Urinary bladder (tissue), 4 donors: ENCODE data around the gene SIGLEC9. TPM values are rescaled to one million over a fixed set of nuclear protein-coding genes. Genes with fewer than 3 reads are reported as not detected.

Source experiments
- DNase-seq: peaks from one replicate; pipeline ENCODE4 v3.0.0-alpha.2; 2015; ENCODE audit errors: extremely low spot score
- H3K27ac ChIP-seq: one replicate; pipeline ENCODE4 v1.5.1; 2013; ENCODE audit warnings: low read depth, mild to moderate bottlenecking, moderate library complexity
- H3K36me3 ChIP-seq: one replicate; pipeline ENCODE4 v1.6.1; 2013; ENCODE audit warnings: mild to moderate bottlenecking, moderate library complexity; ENCODE audit not compliant: insufficient read depth
- H3K4me1 ChIP-seq: one replicate; pipeline ENCODE4 v1.6.1; 2013; ENCODE audit warnings: mild to moderate bottlenecking, moderate library complexity; ENCODE audit not compliant: insufficient read depth
- H3K4me3 ChIP-seq: one replicate; pipeline ENCODE4 v1.5.1; 2013; ENCODE audit warnings: low read depth, low read length
- whole genome bisulfite sequencing: extraction: QIAGEN DNeasy Blood & Tissue Kit; methylation state at CpG from one replicate; pipeline ENCODE4 v1.1.7; 2013; 5-methylcytosine and 5-hydroxymethylcytosine counted together
- polyA plus RNA-seq: library from polyadenylated mRNA; stranded (reverse); fragments of 200-250 nt; gene quantifications from one replicate; pipeline ENCODE4 v1.2.3, GENCODE V29; 2013
- total RNA-seq: library from RNA; depleted of rRNA; stranded (reverse); fragments of >200 nt; gene quantifications from one replicate; pipeline ENCODE4 v1.2.3, GENCODE V29; 2014
- donor health status: healthy with polysubstance abuse.
- donor health status: healthy.

SIGLEC9 gene
- total and polyA plus RNA-seq, 2 donors: 1.4 to 5.5 TPM

DNA sequence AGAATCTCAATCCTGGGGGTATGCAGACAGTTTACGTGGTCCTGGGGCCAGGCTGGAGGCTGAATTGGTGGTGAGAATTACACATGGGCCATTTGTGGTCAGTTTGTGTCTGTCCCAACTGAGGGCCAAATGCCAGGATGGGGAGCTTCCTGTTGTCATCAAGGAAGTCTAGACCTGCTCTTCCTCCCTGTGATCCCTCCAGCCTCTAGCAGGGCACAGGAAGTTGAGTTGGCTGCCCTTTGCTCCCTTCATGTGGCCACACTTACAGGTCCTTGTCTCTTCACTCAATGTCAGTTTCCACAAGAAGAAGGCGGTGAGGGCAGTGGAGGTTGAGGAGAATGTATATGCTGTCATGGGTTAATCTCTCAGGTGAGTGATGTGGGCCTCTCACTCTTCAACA lies 47.5 kb downstream of the SIGLEC9 start:
- Histone ChIP-seq H3K27ac (no peak overlapping the region), H3K36me3 (no peaks in the 10 kb centered on the region), H3K4me1 (no peaks in the 10 kb centered on the region), H3K4me3 (no peak overlapping the region)
- no peak for DNase-seq
- 86% methylated on average over 2 of the region's 2 CpGs for WGBS

DNA sequence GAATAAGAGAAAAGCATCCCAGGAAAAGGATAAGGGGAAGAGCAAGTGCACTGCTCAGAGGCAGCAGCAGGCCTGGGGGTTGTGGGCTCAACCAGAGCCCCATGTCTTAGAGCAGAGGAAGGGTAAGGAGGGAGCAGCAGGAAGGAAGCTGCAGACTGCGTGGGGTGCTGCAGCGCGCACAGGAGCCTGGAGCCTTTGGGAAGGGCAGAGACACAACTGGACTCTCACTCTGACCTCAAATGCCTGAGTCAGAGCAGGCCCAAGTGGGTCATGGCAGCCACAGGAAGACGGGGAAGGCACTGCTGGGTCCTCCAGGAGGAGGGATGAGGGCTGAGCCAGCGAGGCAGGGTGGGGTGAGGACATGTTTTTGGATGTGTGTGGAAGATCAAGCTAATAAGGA lies 49.0 kb downstream of the SIGLEC9 start:
- no peak overlapping the region for H3K4me3 ChIP-seq
- 54% methylated on average over 5 of the region's 5 CpGs for WGBS
- no peaks in the 10 kb centered on the region for H3K36me3 ChIP-seq
- no peak overlapping the region for H3K27ac ChIP-seq
- no peak for DNase-seq
- H3K4me1 ChIP-seq: no peaks in the 10 kb centered on the region

DNA sequence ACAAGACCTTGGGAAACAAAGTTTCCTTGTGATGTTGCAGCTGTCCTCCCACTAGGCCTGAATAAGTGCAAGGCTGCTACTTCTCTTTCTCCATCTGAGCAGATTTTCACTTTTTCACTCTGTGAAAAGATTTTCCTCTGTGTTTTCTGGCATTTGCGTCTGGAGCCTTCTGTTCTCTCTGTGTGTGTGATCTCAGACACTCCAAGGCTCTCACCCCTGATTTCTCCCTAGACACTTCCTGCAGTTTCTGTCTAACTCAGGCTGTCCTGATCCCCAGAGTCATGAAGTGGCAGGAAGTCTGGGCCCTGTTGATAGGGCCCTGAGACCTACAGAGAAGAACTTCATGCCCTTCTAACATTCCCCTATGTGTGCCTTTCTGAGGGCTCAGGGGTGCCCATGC lies 54.5 kb downstream of the SIGLEC9 start:
- H3K4me1 ChIP-seq: no peaks in the 10 kb centered on the region
- H3K27ac ChIP-seq: no peak overlapping the region
- H3K36me3 ChIP-seq: no peaks in the 10 kb centered on the region
- H3K4me3 ChIP-seq: no peak overlapping the region
- WGBS: 28% methylated on average over 1 of the region's 1 CpG
- DNase-seq: no peak

Other genes starting within 250 kb of the SIGLEC9 start
- gene KLK4, start 213.5 kb upstream of the SIGLEC9 start, total RNA-seq: not detected
- gene KLK4, start 213.5 kb upstream of the SIGLEC9 start, polyA plus RNA-seq: not detected
- gene KLK5, start 171.9 kb upstream of the SIGLEC9 start, total RNA-seq: not detected
- not detected for gene KLK5, start 171.9 kb upstream of the SIGLEC9 start, polyA plus RNA-seq
- not detected for gene KLK6, start 155.3 kb upstream of the SIGLEC9 start, total RNA-seq
- not detected for gene KLK6, start 155.3 kb upstream of the SIGLEC9 start, polyA plus RNA-seq
- 0.32 TPM for gene KLK7, start 141.0 kb upstream of the SIGLEC9 start, total RNA-seq
- 0.14 TPM for gene KLK7, start 141.0 kb upstream of the SIGLEC9 start, polyA plus RNA-seq
- gene KLK8, start 123.3 kb upstream of the SIGLEC9 start, total RNA-seq: not detected
- gene KLK8, start 123.3 kb upstream of the SIGLEC9 start, polyA plus RNA-seq: not detected
- gene KLK10, start 105.2 kb upstream of the SIGLEC9 start, total RNA-seq: not detected
- 0.33 TPM for gene KLK10, start 105.2 kb upstream of the SIGLEC9 start, polyA plus RNA-seq
- not detected for gene KLK11, start 98.3 kb upstream of the SIGLEC9 start, total RNA-seq
- gene KLK11, start 98.3 kb upstream of the SIGLEC9 start, polyA plus RNA-seq: 0.15 TPM
- not detected for gene KLK12, start 89.9 kb upstream of the SIGLEC9 start, total RNA-seq
- gene KLK12, start 89.9 kb upstream of the SIGLEC9 start, polyA plus RNA-seq: not detected
- gene KLK13, start 59.8 kb upstream of the SIGLEC9 start, total RNA-seq: not detected
- gene KLK13, start 59.8 kb upstream of the SIGLEC9 start, polyA plus RNA-seq: 0.20 TPM
- gene KLK14, start 42.0 kb upstream of the SIGLEC9 start, total RNA-seq: not detected
- gene KLK14, start 42.0 kb upstream of the SIGLEC9 start, polyA plus RNA-seq: 0.29 TPM
- gene CTU1, start 16.5 kb upstream of the SIGLEC9 start, total RNA-seq: 2.8 TPM
- 4.9 TPM for gene CTU1, start 16.5 kb upstream of the SIGLEC9 start, polyA plus RNA-seq
- gene SIGLEC7, start 17.4 kb downstream of the SIGLEC9 start, total RNA-seq: 0.85 TPM
- gene SIGLEC7, start 17.4 kb downstream of the SIGLEC9 start, polyA plus RNA-seq: 3.4 TPM
- 4.7 TPM for gene CD33, start 100.2 kb downstream of the SIGLEC9 start, total RNA-seq
- 5.6 TPM for gene CD33, start 100.2 kb downstream of the SIGLEC9 start, polyA plus RNA-seq
- gene SIGLECL1, start 126.2 kb downstream of the SIGLEC9 start, total RNA-seq: not detected
- gene SIGLECL1, start 126.2 kb downstream of the SIGLEC9 start, polyA plus RNA-seq: not detected
- 0.21 TPM for gene IGLON5, start 186.7 kb downstream of the SIGLEC9 start, total RNA-seq
- gene IGLON5, start 186.7 kb downstream of the SIGLEC9 start, polyA plus RNA-seq: 0.25 TPM
- gene VSIG10L, start 217.2 kb downstream of the SIGLEC9 start, total RNA-seq: 0.74 TPM
- 3.7 TPM for gene VSIG10L, start 217.2 kb downstream of the SIGLEC9 start, polyA plus RNA-seq
- 25.1 TPM for gene ETFB, start 241.5 kb downstream of the SIGLEC9 start, total RNA-seq
- gene ETFB, start 241.5 kb downstream of the SIGLEC9 start, polyA plus RNA-seq: 121 TPM
- not detected for gene CLDND2, start 244.1 kb downstream of the SIGLEC9 start, total RNA-seq
- gene CLDND2, start 244.1 kb downstream of the SIGLEC9 start, polyA plus RNA-seq: 0.85 TPM
- gene NKG7, start 247.7 kb downstream of the SIGLEC9 start, total RNA-seq: 1.3 TPM
- 5.1 TPM for gene NKG7, start 247.7 kb downstream of the SIGLEC9 start, polyA plus RNA-seq